WTC11 (cell line): ENCODE results near the gene TIGD7. TPM values are rescaled to one million over a fixed set of nuclear protein-coding genes. Genes with fewer than 3 reads are reported as not detected.
A peak's percentile ranks its signal among the peaks of the same experiment; 100 is the strongest.

Source experiments
- ATAC-seq: fragments of 200-7000 bp; cut with Tn5 transposase; 2 replicates; pipeline ENCODE4 v1.10.0; 2021; ENCODE audit warnings: mild to moderate bottlenecking, moderate library complexity
- CTCF ChIA-PET: fragments of 300-600 bp; sonication (Branson Sonifier 250); formaldehyde crosslinking; loops from one replicate; lab custom pipeline; 2021; ENCODE audit warnings: antibody characterized with exemption; lab: Charles Lee
- POLR2A ChIA-PET: fragments of 350-600 bp; sonication (Branson Sonifier 250); formaldehyde crosslinking; loops from one replicate; lab custom pipeline; 2021; ENCODE audit warnings: antibody characterized with exemption; lab: Charles Lee
- DNase-seq: peaks from one replicate; pipeline ENCODE4 v3.0.0; 2021; ENCODE audit warnings: low spot score
- H3K27ac Mint-ChIP-seq: 2 replicates; pipeline ENCODE4 v1.8.0; 2021; ENCODE audit warnings: mixed read lengths
- H3K27me3 Mint-ChIP-seq: 2 replicates; pipeline ENCODE4 v1.8.0; 2021; ENCODE audit warnings: low read depth, mild to moderate bottlenecking, moderate library complexity, mixed read lengths
- H3K36me3 Mint-ChIP-seq: 2 replicates; pipeline ENCODE4 v1.8.0; 2021; ENCODE audit warnings: mixed read lengths
- H3K4me1 Mint-ChIP-seq: 2 replicates; pipeline ENCODE4 v1.8.0; 2022; ENCODE audit warnings: mixed read lengths
- H3K4me3 Mint-ChIP-seq: 2 replicates; pipeline ENCODE4 v1.8.0; 2021; ENCODE audit warnings: mild to moderate bottlenecking, moderate library complexity, mixed read lengths
- H3K9me3 Mint-ChIP-seq: 2 replicates; pipeline ENCODE4 v1.8.0; 2021; ENCODE audit warnings: mixed read lengths
- ATF2 ChIP-seq: sonication (generic); formaldehyde crosslinking; IDR thresholded peaks from 2 replicates; pipeline ENCODE4 v1.8.1; 2022; ENCODE audit warnings: low read depth, missing genetic modification reagents, borderline replicate concordance
- ATF3 ChIP-seq: sonication (generic); formaldehyde crosslinking; conservative IDR thresholded peaks from 2 replicates; pipeline ENCODE4 v1.8.1; 2022; ENCODE audit warnings: mild to moderate bottlenecking, missing genetic modification reagents
- ATF6 ChIP-seq: sonication (generic); formaldehyde crosslinking; IDR thresholded peaks from 2 replicates; pipeline ENCODE4 v1.8.1; 2023; ENCODE audit warnings: mild to moderate bottlenecking, missing genetic modification reagents
- ELF4 ChIP-seq: sonication (generic); formaldehyde crosslinking; IDR thresholded peaks from 2 replicates; pipeline ENCODE4 v1.8.1; 2022; ENCODE audit warnings: low read depth, mild to moderate bottlenecking, moderate library complexity, missing genetic modification reagents
- HMGXB4 ChIP-seq: sonication (generic); formaldehyde crosslinking; IDR thresholded peaks from 2 replicates; pipeline ENCODE4 v1.8.1; 2023; ENCODE audit warnings: mild to moderate bottlenecking, moderate library complexity, missing genetic modification reagents
- IRF1 ChIP-seq: sonication (generic); formaldehyde crosslinking; IDR thresholded peaks from 2 replicates; pipeline ENCODE4 v1.8.0; 2023; ENCODE audit warnings: missing genetic modification reagents
- IRF2 ChIP-seq: sonication (generic); formaldehyde crosslinking; IDR thresholded peaks from 2 replicates; pipeline ENCODE4 v1.8.0; 2022; ENCODE audit warnings: low read depth, missing genetic modification reagents, borderline replicate concordance
- MAX ChIP-seq: sonication (generic); formaldehyde crosslinking; IDR thresholded peaks from 2 replicates; pipeline ENCODE4 v1.8.0; 2022; ENCODE audit warnings: mild to moderate bottlenecking, missing genetic modification reagents
- NFE2L1 ChIP-seq: sonication (generic); formaldehyde crosslinking; IDR thresholded peaks from 2 replicates; pipeline ENCODE4 v1.8.1; 2023; ENCODE audit warnings: missing genetic modification reagents
- PREB ChIP-seq: sonication (generic); formaldehyde crosslinking; IDR thresholded peaks from 2 replicates; pipeline ENCODE4 v1.8.1; 2022; ENCODE audit warnings: mild to moderate bottlenecking, missing genetic modification reagents, moderate library complexity, borderline replicate concordance
- PRRX2 ChIP-seq: fragments of 250-450 bp; sonication (Bioruptor Pico); IDR thresholded peaks from 2 replicates; pipeline ENCODE4 v1.8.0; 2021; ENCODE audit warnings: mild to moderate bottlenecking
- SP1 ChIP-seq: sonication (generic); formaldehyde crosslinking; conservative IDR thresholded peaks from 2 replicates; pipeline ENCODE4 v1.8.1; 2022; ENCODE audit warnings: missing genetic modification reagents
- STAT6 ChIP-seq: sonication (generic); formaldehyde crosslinking; conservative IDR thresholded peaks from 2 replicates; pipeline ENCODE4 v1.8.1; 2023; ENCODE audit warnings: mild to moderate bottlenecking, low read depth, missing genetic modification reagents, moderate library complexity
- ZMAT4 ChIP-seq: fragments of 250-450 bp; sonication (Bioruptor Pico); IDR thresholded peaks from 2 replicates; pipeline ENCODE4 v1.9.0; 2021; ENCODE audit warnings: mild to moderate bottlenecking
- ZNF138 ChIP-seq: sonication (generic); formaldehyde crosslinking; conservative IDR thresholded peaks from 2 replicates; pipeline ENCODE4 v1.8.1; 2022; ENCODE audit warnings: mild to moderate bottlenecking, moderate library complexity, missing genetic modification reagents
- ZNF317 ChIP-seq: sonication (generic); formaldehyde crosslinking; IDR thresholded peaks from 2 replicates; pipeline ENCODE4 v1.8.1; 2023; ENCODE audit warnings: low read depth, mild to moderate bottlenecking, moderate library complexity, missing genetic modification reagents, borderline replicate concordance
- ZNF512 ChIP-seq: sonication (generic); formaldehyde crosslinking; IDR thresholded peaks from 2 replicates; pipeline ENCODE4 v1.8.1; 2022; ENCODE audit warnings: missing genetic modification reagents, borderline replicate concordance
- total RNA-seq: library from RNA; stranded (reverse); gene quantifications from 3 replicates; pipeline ENCODE4 v1.2.3, GENCODE V29; 2021

TIGD7 gene
- total RNA-seq, 1 experiment from 2014 or later, result 7.0 TPM

GRCh38 chr16:3306078-3306477 is 848 bp upstream of the TIGD7 start (continued):
- TF ChIP-seq HMGXB4 (CRISPR knock-in tag), result no peak
- no peak for TF ChIP-seq IRF2 (CRISPR knock-in tag)
- TF ChIP-seq IRF1 (CRISPR knock-in tag), result no peak
- no peak for TF ChIP-seq ATF3 (CRISPR knock-in tag)

GRCh38 chr16:3304370-3304769 is 860 bp downstream of the TIGD7 start:
- ATAC-seq (no peak), DNase-seq (no peak)
- H3K4me3 Mint-ChIP-seq, result peak overlapping the region; percentile 77
- ChIA-PET POLR2A (interaction anchor here (1.2 to 2.2 kb wide), 3 partner anchors 10 to 97 kb away, joined by 3 to 12 read pairs (median 11); partner anchors contain the start of genes ZNF174, ZNF263 and ZSCAN32), CTCF (interaction anchor here (1.2 to 1.4 kb wide), 3 partner anchors 8 to 133 kb away, joined by 3 to 5 read pairs (median 3); no protein-coding TSS in a partner anchor)
- peaks cover 8% of the 10 kb centered on the region for H3K4me1 Mint-ChIP-seq
- H3K27me3 Mint-ChIP-seq, result peaks cover 25% of the 10 kb centered on the region
- peaks cover 72% of the 10 kb centered on the region for H3K36me3 Mint-ChIP-seq
- H3K9me3 Mint-ChIP-seq, result peaks cover 45% of the 10 kb centered on the region
- TF ChIP-seq ATF6 (no peak), ZNF317 (CRISPR knock-in tag) (no peak), MAX (CRISPR knock-in tag) (no peak), PRRX2 (CRISPR knock-in tag) (no peak)
- H3K27ac Mint-ChIP-seq, result no peak overlapping the region; the same call in 1 of the 2 replicates

GRCh38 chr16:3295783-3296182 is 9.4 kb downstream of the TIGD7 start:
- ChIA-PET CTCF (interaction anchor here (0.7 to 1.4 kb wide), 2 partner anchors 9 to 13 kb away, joined by 3 read pairs; partner anchors contain the start of genes TIGD7 and ZNF75A), POLR2A (interaction anchor here (0.5 to 1.4 kb wide), 2 partner anchors 12 to 56 kb away, joined by 3 to 4 read pairs; no protein-coding TSS in a partner anchor)
- peaks cover 63% of the 10 kb centered on the region for H3K36me3 Mint-ChIP-seq
- peaks cover 14% of the 10 kb centered on the region for H3K27me3 Mint-ChIP-seq
- peak; percentile 30 for DNase-seq
- peak overlapping the region; percentile 43 for H3K4me3 Mint-ChIP-seq
- ATAC-seq, result peak; percentile 77
- H3K27ac Mint-ChIP-seq, result peak overlapping the region; percentile 84; the same call in 1 of the 2 replicates
- H3K9me3 Mint-ChIP-seq, result peaks cover 52% of the 10 kb centered on the region
- 0 out of 2 replicates have a peak, but pooled peaks cover 3% of the 10 kb centered on the region for H3K4me1 Mint-ChIP-seq
- TF ChIP-seq SP1 (CRISPR knock-in tag), result no peak
- no peak for TF ChIP-seq MAX (CRISPR knock-in tag)
- TF ChIP-seq STAT6 (CRISPR knock-in tag), result no peak
- TF ChIP-seq PREB (CRISPR knock-in tag), result no peak
- no peak for TF ChIP-seq ELF4 (CRISPR knock-in tag)
- no peak for TF ChIP-seq ZNF512
- TF ChIP-seq ZNF138 (CRISPR knock-in tag), result no peak
- no peak for TF ChIP-seq ZMAT4 (CRISPR knock-in tag)
- TF ChIP-seq ATF2 (CRISPR knock-in tag), result no peak
- no peak for TF ChIP-seq NFE2L1 (CRISPR knock-in tag)
